ENCODE results near the gene SUSD4. TPM values are rescaled to one million over a fixed set of nuclear protein-coding genes. Genes with fewer than 3 reads are reported as not detected.

The SUSD4 gene
- total and polyA plus RNA-seq, 8 donors, result 2.0 to 29.2 (median 25.0) TPM

- H3K27me3 ChIP-seq, result no peaks in the 10 kb centered on the region
- no peaks in the 10 kb centered on the region for H3K36me3 ChIP-seq
- DNase-seq, result no peak
- no peak for ATAC-seq
- H3K4me1 ChIP-seq, result no peaks in the 10 kb centered on the region
- no peak overlapping the region for H3K27ac ChIP-seq
- TF ChIP-seq CTCF (IDR thresholded peaks at IDR 0.05), result no peak
- intact Hi-C loops (cut with DNase I), result no loop called here
- peaks cover 0 to 6% of the 10 kb centered on the region in 2 donors for H3K9me3 ChIP-seq
- no peak overlapping the region for H3K4me3 ChIP-seq
Observed at GRCh38 chr1:223301371-223301770, 62.6 kb downstream of the SUSD4 start.

GRCh38 chr1:223299553-223299952 lies 64.4 kb downstream of the SUSD4 start:
- no peak for TF ChIP-seq CTCF (IDR thresholded peaks at IDR 0.05)
- Histone ChIP-seq H3K9me3 (peaks cover 0 to 5% of the 10 kb centered on the region in 2 donors), H3K4me1 (no peaks in the 10 kb centered on the region), H3K4me3 (no peak overlapping the region), H3K27me3 (no peaks in the 10 kb centered on the region), H3K36me3 (no peaks in the 10 kb centered on the region), H3K27ac (no peak overlapping the region)
- no peak for DNase-seq
- intact Hi-C loops (cut with DNase I), result no loop called here
- no peak for ATAC-seq

- intact Hi-C loops (cut with DNase I), result no loop called here
- H3K4me3 ChIP-seq, result no peak overlapping the region
- H3K36me3 ChIP-seq, result no peaks in the 10 kb centered on the region
- H3K4me1 ChIP-seq, result no peaks in the 10 kb centered on the region
- TF ChIP-seq CTCF (IDR thresholded peaks at IDR 0.05), result no peak
- H3K27ac ChIP-seq, result no peak overlapping the region
- H3K27me3 ChIP-seq, result no peaks in the 10 kb centered on the region
- ATAC-seq (no peak), DNase-seq (no peak)
- no peaks in the 10 kb centered on the region for H3K9me3 ChIP-seq
Observed at GRCh38 chr1:223298701-223299100, 65.3 kb downstream of the SUSD4 start.

- TF ChIP-seq CTCF (IDR thresholded peaks at IDR 0.05), result no peak
- no peak for DNase-seq
- Histone ChIP-seq H3K27me3 (no peaks in the 10 kb centered on the region), H3K4me3 (no peak overlapping the region), H3K27ac (no peak overlapping the region), H3K9me3 (no peaks in the 10 kb centered on the region), H3K36me3 (no peaks in the 10 kb centered on the region), H3K4me1 (no peaks in the 10 kb centered on the region)
- no peak for ATAC-seq
- intact Hi-C loops (cut with DNase I), result no loop called here
Observed at GRCh38 chr1:223297800-223298199, 66.2 kb downstream of the SUSD4 start.

GRCh38 chr1:223291796-223292195 lies 72.2 kb downstream of the SUSD4 start:
- Histone ChIP-seq H3K4me3 (no peak overlapping the region), H3K27me3 (no peaks in the 10 kb centered on the region), H3K27ac (no peak overlapping the region), H3K4me1 (no peaks in the 10 kb centered on the region), H3K36me3 (no peaks in the 10 kb centered on the region), H3K9me3 (no peaks in the 10 kb centered on the region)
- DNase-seq (no peak), ATAC-seq (no peak)
- intact Hi-C loops (cut with DNase I), result no loop called here
- TF ChIP-seq CTCF (IDR thresholded peaks at IDR 0.05), result no peak

Data from left lung (tissue), 10 donors.